Ecto neural progenitor cell (in vitro differentiated cells): ENCODE data around the gene SYNM.

Experiments used
- DNase-seq: peaks from one replicate; pipeline ENCODE4 v3.0.0-alpha.2; 2018; ENCODE audit warnings: low spot score

SYNM gene

GRCh38 chr15:99140590-99140989, 35.7 kb downstream of the SYNM start:
- no peak for DNase-seq

DNA sequence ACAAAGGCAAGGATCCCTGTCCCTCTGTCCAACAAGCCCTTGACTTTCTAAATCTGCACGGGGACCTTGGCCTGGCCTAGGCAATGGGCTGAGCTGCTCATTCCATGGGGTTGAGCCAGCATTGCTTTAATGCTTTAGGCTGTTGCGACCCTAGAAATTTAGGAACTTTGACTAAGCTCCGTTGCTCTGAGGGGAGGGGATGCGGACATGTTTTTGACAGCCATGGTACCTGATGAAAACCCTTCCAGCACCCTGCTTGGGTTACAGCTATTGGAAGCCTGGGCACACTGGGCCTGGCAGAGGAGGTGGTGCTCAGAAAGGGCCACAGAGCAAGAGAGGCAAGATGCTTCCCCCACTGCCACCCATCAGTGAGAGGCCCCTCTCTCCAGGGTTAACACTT, 37.1 kb downstream of the SYNM start:
- DNase-seq = no peak

GRCh38 chr15:99142562-99142961, 37.7 kb downstream of the SYNM start:
- no peak for DNase-seq

- DNase-seq = no peak
Observed at GRCh38 chr15:99143242-99143641, 38.4 kb downstream of the SYNM start.

- DNase-seq = no peak
Observed at GRCh38 chr15:99143655-99144610, 39.1 kb downstream of the SYNM start.

DNA sequence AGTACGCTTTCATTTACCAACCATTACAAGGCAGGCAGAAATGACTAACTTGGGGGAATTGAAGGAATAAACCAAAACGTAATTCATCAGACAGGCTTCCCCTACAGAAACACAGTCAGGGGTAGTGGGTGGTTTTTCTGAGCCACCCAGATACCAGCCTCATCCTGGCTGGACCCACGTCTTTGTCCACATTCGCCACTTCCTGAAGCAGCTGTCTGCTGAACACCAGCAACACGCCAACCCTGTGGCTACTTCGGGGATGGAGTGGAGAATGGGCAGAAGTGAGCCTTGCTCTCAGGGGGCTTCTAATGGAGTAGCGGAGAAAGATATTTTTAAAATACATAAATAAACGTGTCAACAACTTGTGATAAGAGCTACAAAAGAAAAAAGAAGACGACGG, 40.1 kb downstream of the SYNM start:
- no peak for DNase-seq

DNA sequence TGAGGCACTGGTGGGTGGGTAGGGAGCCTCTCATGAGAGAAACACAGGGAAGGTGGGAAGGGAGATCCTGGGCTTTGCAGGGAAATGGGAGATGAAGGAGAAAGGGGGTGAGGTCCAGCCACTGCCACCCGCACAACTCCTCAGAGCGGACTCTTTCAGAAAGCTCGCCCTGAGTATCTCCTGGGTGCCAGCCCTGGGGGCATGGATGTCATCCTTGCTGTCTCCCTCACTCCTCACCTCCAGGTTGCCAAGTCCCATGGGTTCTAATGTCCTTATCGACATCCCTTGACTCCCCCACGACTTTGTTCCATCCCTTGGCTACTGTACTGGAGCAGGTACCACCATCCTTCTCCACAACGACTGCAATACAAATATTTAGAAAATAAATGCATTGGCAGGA, 40.9 kb downstream of the SYNM start:
- DNase-seq = no peak

DNA sequence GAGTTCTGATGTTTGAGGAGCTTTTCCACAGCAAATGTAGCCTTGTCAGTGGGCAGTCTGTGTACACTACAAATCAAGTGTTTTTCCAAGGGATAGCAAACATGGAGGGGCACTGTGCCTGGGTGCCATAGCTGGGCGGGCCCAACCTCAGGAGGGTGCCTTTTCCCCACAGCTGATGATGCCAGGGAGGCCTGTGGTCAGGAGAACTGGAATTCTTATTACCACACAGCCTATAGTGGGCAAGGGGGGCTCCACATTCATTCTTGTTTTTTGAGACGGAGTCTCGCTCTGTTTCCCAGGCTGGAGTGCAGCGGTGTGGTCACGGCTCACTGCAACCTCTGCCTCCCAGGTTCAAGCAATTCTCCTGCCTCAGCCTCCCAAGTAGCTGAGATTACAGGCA, 41.8 kb downstream of the SYNM start:
- DNase-seq = no peak

DNA sequence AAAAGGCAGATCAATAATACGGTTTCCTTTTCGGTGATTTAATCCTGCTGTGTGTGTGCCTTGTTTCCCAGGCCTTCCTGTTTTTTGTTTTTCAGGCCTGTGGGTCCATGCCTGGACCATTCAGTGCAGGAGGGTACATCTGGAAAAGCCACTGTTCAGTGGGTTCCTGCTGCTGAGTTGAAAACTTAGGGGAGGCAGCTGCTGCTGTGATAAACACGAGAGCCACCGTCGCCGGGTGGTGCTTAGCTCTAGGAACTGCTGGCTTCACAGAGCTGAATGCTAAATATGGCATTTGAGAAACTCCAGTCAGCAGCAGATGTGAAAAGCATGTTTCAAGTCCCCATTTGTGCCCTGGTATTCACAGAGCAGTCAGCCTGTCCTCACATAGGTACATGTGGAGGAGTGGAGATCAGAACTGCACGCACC, 44.0 kb downstream of the SYNM start:
- DNase-seq = no peak

- DNase-seq = no peak
Observed at GRCh38 chr15:99149366-99149765, 44.5 kb downstream of the SYNM start.

DNA sequence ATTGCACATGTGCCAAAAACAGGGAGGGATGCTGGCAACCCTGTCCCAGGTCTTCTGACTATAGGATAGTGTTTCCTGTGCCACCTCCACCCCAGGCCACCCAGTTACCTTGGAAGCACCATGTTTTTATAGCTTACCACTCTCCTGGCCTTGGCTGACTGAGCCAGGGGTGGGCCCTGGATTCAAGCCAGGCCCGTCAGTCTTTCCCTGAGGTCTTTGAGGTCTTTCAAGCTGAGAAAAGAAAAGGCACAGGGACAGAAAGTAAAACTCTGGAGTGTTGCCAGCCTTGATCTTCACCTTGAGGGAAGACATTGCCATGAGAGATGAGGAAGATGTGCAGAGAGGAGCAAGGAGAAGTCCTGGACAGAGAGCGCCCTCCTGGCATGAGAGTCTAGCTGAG, 46.3 kb downstream of the SYNM start:
- no peak for DNase-seq

DNA sequence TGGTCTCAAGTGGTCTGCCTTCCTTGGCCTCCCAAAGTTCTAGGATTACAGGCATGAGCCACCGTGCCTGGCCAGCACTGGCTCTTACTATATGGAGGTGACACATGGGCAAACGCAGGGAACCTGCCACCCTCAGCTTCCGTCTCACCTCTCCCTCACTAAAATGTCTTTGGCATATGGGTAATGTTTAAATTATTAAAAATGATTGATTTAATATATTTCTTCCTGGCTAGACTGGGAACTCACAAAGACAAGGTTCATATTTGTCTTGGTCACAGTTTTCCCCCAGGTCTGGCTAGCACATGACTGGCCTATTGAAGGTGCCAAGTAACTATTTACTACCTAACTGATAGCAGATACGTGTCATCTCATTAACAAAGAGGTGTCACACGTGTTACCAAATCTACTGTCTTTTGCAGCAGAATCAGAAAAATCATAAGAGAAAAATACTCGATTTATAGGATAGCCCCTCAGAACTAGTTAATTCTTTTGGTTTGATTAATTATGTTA, 48.2 kb downstream of the SYNM start:
- DNase-seq = no peak

DNA sequence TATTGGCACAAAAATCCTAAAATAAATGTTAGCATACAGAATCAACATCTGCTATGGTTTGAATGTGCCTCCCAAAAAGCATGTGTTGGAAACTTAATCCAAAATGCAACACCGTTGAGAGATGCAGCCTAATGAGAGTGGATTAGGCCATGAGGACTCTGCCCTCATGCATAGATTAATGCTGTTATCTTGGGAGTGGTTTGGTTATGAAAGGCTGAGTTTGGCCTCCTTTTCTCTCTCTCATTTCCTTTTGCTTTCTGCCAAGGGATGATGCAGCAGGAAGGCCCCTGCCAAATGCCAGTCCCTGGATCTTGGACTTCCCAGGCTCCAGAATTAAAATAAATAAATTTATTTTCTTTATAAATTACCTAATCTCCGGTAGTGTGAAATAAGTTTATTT, 49.4 kb downstream of the SYNM start:
- DNase-seq = no peak

DNA sequence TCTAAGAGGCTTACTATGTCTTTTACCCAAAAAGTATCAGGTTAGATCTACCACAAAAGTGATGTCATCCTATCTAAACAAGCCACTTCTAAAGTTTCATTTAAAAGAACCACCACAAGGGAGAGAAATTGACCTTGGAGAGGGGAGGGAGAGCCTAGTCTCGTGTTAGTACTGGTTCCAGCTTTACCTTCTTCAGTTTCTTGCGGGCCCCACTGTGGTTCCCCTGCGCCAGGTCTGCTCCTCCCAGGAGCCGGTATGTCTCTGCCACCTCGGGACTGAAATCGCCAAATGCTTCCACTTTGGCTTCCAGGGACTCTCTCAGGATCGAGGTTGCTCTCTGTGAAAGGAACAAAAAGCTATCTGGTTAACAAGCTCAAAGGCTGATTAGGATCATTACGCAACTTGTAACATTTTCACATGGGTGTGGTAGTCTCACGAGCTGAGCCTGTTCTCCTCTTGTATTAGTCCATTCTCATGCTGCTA, 51.1 kb downstream of the SYNM start:
- DNase-seq = no peak

- DNase-seq = no peak
Observed at GRCh38 chr15:99157456-99157855, 52.6 kb downstream of the SYNM start.

DNA sequence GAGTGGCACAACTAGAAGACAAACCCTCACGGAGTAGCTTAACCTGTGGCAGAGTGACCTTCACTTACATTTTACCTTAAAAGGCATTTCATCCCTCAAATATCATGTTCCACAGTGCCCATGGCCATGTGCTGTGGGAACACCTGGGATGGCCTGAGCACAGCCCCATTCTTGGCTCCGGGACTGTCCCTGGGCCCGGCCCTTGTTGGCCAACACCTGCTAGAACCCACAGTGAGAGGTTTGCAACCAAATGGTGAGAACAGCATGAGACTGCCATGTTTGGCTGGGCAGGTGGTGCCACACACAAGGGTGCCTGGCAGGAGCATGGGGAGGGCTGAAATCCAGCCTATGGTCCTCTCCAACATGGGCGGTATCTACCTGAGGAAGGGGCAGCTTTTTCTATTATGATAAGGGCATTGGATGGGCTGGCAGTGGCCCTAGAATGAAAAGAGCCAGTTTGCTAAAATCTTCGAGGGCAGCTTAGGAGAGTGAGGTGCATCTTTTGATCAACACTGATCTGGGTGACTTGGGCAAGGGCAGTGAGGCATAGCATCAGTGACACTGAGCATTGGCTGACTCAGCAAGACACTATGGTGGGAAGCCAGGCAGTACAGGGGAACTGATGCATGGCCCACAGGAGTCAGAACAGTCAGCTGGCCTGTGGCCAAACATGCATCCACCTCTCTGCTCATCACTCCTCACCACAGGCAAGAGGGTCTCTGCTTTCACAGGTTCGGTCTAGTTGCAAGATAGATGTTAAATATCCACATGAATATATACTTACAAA, 53.9 kb downstream of the SYNM start:
- no peak for DNase-seq

GRCh38 chr15:99163271-99164062, 58.6 kb downstream of the SYNM start:
- peak; percentile 18 for DNase-seq

DNA sequence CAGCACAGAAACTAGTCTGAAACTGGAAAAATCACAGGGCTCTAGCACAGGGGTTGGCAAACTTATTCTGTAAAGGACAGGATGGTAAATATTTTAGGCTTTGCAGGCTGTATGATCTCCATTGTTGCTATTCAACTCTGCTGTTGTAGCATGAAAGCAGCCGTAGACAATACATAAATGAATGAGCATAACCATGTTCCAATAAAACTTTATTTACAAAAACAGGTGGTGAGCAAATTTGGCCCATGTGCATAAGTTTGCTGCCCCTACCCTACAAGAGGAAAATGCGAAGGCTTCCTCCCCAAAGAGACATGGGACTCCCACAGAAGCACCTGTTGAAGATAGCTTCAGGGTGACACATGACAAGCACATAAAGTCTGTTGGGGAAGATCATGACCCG, 59.2 kb downstream of the SYNM start:
- DNase-seq = no peak

GRCh38 chr15:99165020-99165790, 60.3 kb downstream of the SYNM start:
- DNase-seq = no peak

DNA sequence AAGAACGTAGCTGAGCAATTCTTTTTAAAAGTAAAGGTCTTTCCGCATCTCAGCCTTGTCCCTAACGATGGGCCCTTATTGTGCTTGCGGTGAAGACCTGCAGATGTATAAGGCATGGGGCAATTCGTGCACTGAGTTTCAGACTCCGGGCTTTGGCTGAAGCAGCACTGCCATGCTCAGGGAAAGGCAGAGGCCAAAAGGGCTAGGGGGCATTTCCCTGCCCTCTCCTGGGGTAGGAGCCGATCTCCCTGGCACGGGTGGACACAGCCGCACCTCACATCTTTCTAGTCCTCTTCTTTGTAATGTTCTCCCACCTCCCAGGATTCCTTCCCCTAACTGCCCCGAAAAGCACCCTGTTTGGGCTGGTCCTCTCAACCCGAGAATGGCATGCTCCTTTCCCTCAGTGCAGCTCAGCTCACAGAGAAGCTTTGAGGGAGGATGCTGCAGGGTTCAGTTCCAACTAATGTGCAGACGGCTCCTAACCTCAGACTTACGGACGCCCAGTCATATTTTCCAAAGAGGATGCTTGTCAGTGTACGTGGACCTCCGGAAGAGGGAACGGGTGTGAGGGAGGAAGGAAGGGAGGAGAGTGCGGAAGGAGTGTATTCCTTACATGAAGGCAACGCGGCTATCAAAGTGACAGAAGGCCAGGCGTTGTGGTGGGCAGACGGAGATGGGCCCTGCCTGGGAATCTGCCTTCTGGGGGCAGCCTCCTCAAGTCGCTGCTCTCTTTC, 61.2 kb downstream of the SYNM start:
- DNase-seq = no peak

DNA sequence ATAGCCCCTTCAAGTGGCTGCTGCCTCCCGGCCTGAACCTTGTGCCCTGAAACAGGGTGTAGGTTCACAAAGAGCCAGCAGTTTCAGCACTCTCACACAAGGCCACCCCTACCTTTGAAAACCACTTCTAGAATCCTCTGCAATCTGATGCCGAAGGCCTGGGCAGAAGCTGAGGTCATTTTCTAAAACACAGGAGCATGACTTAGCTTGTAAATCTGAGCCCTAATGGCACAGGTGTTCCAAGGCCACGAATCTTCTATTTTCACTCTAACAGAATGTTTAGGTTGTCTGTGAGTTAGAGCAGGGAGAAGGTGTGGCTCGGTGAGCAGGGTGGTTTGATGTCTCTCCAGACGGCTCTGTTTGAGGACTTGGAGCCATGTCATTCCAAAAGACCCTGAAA, 62.3 kb downstream of the SYNM start:
- no peak for DNase-seq
